ENCODE measurements around the gene ZNF613. TPM values are rescaled to one million over a fixed set of nuclear protein-coding genes. Genes with fewer than 3 reads are reported as not detected.
A peak's percentile ranks its signal among the peaks of the same experiment; 100 is the strongest.
"Not testable (repeated sequence)": the region's sequence is repeated elsewhere in the genome, so short reads cannot be mapped to it uniquely, and the experiment has no call there.

ZNF613 gene
- total and polyA plus RNA-seq, 5 donors from 2014 or later = 2.4 to 5.8 (median 4.7) TPM

DNA sequence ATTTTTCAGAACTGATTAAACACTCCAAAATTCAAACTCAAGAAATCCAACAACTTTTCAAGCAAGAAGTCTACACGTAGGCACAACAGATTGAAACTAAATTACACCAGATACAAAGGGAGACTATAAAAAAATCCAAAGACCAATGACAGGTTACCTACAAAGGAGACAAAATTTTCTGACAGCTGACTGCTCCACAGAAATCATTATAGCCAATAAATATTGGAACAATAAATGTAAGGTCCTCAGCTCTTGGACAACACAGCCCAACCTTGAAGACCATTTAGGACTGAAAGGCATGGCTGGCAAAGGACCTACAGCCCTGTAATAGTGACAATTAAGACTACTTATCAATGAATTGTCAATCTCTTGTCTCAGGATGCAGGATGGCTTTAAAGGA, 43.4 kb downstream of the ZNF613 start:
- Histone ChIP-seq H3K36me3 (ENCODE audit: control insufficient read depth, insufficient read depth, low read length) (peaks cover 94% of the 10 kb centered on the region), H3K4me3 (ENCODE audit: low read depth, low read length) (peak overlapping the region; percentile 23), H3K27me3 (ENCODE audit: control insufficient read depth, insufficient read depth, low read length) (no peaks in the 10 kb centered on the region), H3K27ac (ENCODE audit: insufficient read depth, low read length, poor library complexity, severe bottlenecking) (no peak overlapping the region), H3K4me1 (ENCODE audit: control insufficient read depth, insufficient read depth, low read length, poor library complexity, severe bottlenecking) (no peaks in the 10 kb centered on the region), H3K9me3 (ENCODE audit: control insufficient read depth in 2 of 2, low read length in 2 of 2) (peaks cover 83 to 99% of the 10 kb centered on the region in 2 experiments)
- Mint-ChIP-seq H3K27me3 (no peaks in the 10 kb centered on the region), H3K9me3 (peaks cover 0 to 86% (median 46%) of the 10 kb centered on the region in 7 donors), H3K36me3 (peaks cover 72% of the 10 kb centered on the region), H3K4me3 (no peak overlapping the region), H3K27ac (no peak overlapping the region), H3K4me1 (no peaks in the 10 kb centered on the region)
- DNase-seq = no peak
- ATAC-seq (ENCODE audit: low read depth in 2 of 2) = no peak

GRCh38 chr19:51971624-51972023, 44.4 kb downstream of the ZNF613 start:
- Mint-ChIP-seq H3K4me1 (no peaks in the 10 kb centered on the region), H3K36me3 (peaks cover 74% of the 10 kb centered on the region), H3K4me3 (peak overlapping the region in 1 of 4 donors; percentile 25), H3K27me3 (no peaks in the 10 kb centered on the region), H3K9me3 (peaks cover 0 to 90% (median 40%) of the 10 kb centered on the region in 7 donors), H3K27ac (no peak overlapping the region)
- peaks cover 83 to 99% of the 10 kb centered on the region in 2 experiments for H3K9me3 ChIP-seq (ENCODE audit: control insufficient read depth in 2 of 2, low read length in 2 of 2)
- ATAC-seq (ENCODE audit: low read depth in 2 of 2) (no peak), DNase-seq (peak in 2 of 3 donors; percentile 14 to 42)
- no peak overlapping the region for H3K27ac ChIP-seq (ENCODE audit: insufficient read depth, low read length, poor library complexity, severe bottlenecking)
- H3K36me3 ChIP-seq (ENCODE audit: control insufficient read depth, insufficient read depth, low read length) = peaks cover 85% of the 10 kb centered on the region
- H3K4me1 ChIP-seq (ENCODE audit: control insufficient read depth, insufficient read depth, low read length, poor library complexity, severe bottlenecking) = no peaks in the 10 kb centered on the region
- H3K27me3 ChIP-seq (ENCODE audit: control insufficient read depth, insufficient read depth, low read length) = no peaks in the 10 kb centered on the region
- H3K4me3 ChIP-seq (ENCODE audit: low read depth, low read length) = no peak overlapping the region

DNA sequence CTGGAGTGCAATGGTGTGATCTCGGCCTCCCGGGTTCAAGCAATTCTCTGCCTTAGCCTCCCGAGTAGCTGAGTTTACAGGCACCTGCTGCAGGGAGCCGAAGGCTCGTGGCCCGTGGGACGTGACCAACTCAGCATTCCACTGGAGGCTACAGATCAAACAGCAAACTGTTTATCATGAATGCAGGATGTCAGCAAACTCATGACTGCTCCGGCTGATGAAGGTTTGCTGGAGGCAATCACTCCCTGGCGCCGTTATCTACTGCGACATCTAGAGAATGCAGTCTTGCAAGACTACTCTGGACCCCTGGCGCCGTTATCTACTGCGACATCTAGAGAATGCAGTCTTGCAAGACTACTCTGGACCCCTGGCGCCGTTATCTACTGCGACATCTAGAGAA, 48.5 kb downstream of the ZNF613 start:
- H3K4me3 Mint-ChIP-seq; H3K27ac Mint-ChIP-seq; DNase-seq; H3K27me3 ChIP-seq (ENCODE audit: control insufficient read depth, insufficient read depth, low read length); H3K27me3 Mint-ChIP-seq; H3K4me1 ChIP-seq (ENCODE audit: control insufficient read depth, insufficient read depth, low read length, poor library complexity, severe bottlenecking); H3K27ac ChIP-seq (ENCODE audit: insufficient read depth, low read length, poor library complexity, severe bottlenecking); H3K4me3 ChIP-seq (ENCODE audit: low read depth, low read length); ATAC-seq (ENCODE audit: low read depth in 2 of 2); H3K4me1 Mint-ChIP-seq: not testable (repeated sequence)
- H3K36me3 ChIP-seq (ENCODE audit: control insufficient read depth, insufficient read depth, low read length) = peaks cover 68% of the 10 kb centered on the region
- Mint-ChIP-seq H3K9me3 (peaks cover 0 to 96% (median 50%) of the 10 kb centered on the region in 7 donors), H3K36me3 (peaks cover 82% of the 10 kb centered on the region)
- peaks cover 88 to 100% of the 10 kb centered on the region in 2 experiments for H3K9me3 ChIP-seq (ENCODE audit: control insufficient read depth in 2 of 2, low read length in 2 of 2)

DNA sequence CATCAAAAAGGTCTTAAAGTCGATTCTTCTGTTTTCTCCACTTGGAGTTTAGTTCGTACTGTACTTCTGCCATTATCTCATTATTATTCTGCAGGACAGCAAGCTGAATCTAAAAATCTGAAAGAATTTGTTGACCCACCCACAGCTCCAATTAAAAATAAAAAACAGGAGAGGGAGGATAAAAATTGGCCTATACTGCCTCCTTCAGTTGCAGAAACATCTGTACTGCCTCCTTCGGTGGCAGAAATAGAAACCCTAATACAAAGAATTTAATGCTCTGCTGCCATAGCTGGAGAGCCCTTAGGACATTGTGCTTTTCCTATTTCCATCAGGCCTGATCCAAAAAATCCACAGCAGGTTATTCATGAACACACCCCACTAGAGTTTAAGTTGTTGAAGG, 49.6 kb downstream of the ZNF613 start:
- no peaks in the 10 kb centered on the region for H3K27me3 Mint-ChIP-seq
- H3K4me3 ChIP-seq (ENCODE audit: low read depth, low read length) = no peak overlapping the region
- peaks cover 0 to 4% (median 0%) of the 10 kb centered on the region in 4 donors for H3K4me1 Mint-ChIP-seq
- H3K4me1 ChIP-seq (ENCODE audit: control insufficient read depth, insufficient read depth, low read length, poor library complexity, severe bottlenecking) = no peaks in the 10 kb centered on the region
- peaks cover 86 to 100% of the 10 kb centered on the region in 2 experiments for H3K9me3 ChIP-seq (ENCODE audit: control insufficient read depth in 2 of 2, low read length in 2 of 2)
- H3K4me3 Mint-ChIP-seq = no peak overlapping the region
- H3K36me3 ChIP-seq (ENCODE audit: control insufficient read depth, insufficient read depth, low read length) = peaks cover 68% of the 10 kb centered on the region
- peaks cover 0 to 95% (median 49%) of the 10 kb centered on the region in 7 donors for H3K9me3 Mint-ChIP-seq
- H3K27ac ChIP-seq (ENCODE audit: insufficient read depth, low read length, poor library complexity, severe bottlenecking) = no peak overlapping the region
- H3K27ac Mint-ChIP-seq = no peak overlapping the region
- DNase-seq = no peak
- no peak for ATAC-seq (ENCODE audit: low read depth in 2 of 2)
- H3K36me3 Mint-ChIP-seq = peaks cover 82% of the 10 kb centered on the region
- no peaks in the 10 kb centered on the region for H3K27me3 ChIP-seq (ENCODE audit: control insufficient read depth, insufficient read depth, low read length)

GRCh38 chr19:51977346-51977745, 50.1 kb downstream of the ZNF613 start:
- no peak overlapping the region for H3K4me3 Mint-ChIP-seq
- H3K36me3 ChIP-seq (ENCODE audit: control insufficient read depth, insufficient read depth, low read length) = peaks cover 68% of the 10 kb centered on the region

DNA sequence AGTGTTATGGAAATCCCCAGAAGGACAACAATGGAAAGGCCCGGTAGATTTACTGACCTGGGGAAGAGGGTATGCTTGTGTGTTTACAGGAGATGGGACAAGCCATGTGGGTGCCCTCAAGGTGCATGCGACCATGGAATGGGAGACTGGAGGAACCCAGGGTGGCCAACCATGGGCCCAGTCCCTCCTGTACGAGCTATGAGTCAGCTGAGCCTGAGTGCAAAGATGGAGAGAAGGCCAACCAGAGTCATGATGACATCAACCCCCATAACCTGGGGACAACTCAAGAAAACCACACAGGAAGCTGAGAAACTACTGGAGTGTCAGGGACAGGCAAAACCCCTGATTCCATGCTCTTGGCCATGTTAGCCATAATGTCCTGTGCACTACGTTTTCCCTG, 51.6 kb downstream of the ZNF613 start:
- Mint-ChIP-seq H3K4me3 (peak overlapping the region in 1 of 4 donors; percentile 7), H3K9me3 (peaks cover 0 to 92% (median 48%) of the 10 kb centered on the region in 7 donors), H3K27ac (peak overlapping the region in 1 of 3 donors; percentile 43), H3K36me3 (peaks cover 83% of the 10 kb centered on the region), H3K4me1 (peaks cover 0 to 5% (median 1%) of the 10 kb centered on the region in 4 donors), H3K27me3 (no peaks in the 10 kb centered on the region)
- Histone ChIP-seq H3K9me3 (ENCODE audit: control insufficient read depth in 2 of 2, low read length in 2 of 2) (peaks cover 86 to 99% of the 10 kb centered on the region in 2 experiments), H3K4me3 (ENCODE audit: low read depth, low read length) (no peak overlapping the region), H3K36me3 (ENCODE audit: control insufficient read depth, insufficient read depth, low read length) (peaks cover 66% of the 10 kb centered on the region), H3K27me3 (ENCODE audit: control insufficient read depth, insufficient read depth, low read length) (no peaks in the 10 kb centered on the region), H3K27ac (ENCODE audit: insufficient read depth, low read length, poor library complexity, severe bottlenecking) (no peak overlapping the region), H3K4me1 (ENCODE audit: control insufficient read depth, insufficient read depth, low read length, poor library complexity, severe bottlenecking) (no peaks in the 10 kb centered on the region)
- ATAC-seq (ENCODE audit: low read depth in 2 of 2) (no peak), DNase-seq (no peak)

More at GRCh38 chr19:51977346-51977745, 50.1 kb downstream of the ZNF613 start:
- H3K9me3 ChIP-seq (ENCODE audit: control insufficient read depth in 2 of 2, low read length in 2 of 2) = peaks cover 87 to 99% of the 10 kb centered on the region in 2 experiments
- Mint-ChIP-seq H3K36me3 (peaks cover 80% of the 10 kb centered on the region), H3K4me1 (peaks cover 0 to 4% (median 0%) of the 10 kb centered on the region in 4 donors), H3K27me3 (no peaks in the 10 kb centered on the region), H3K27ac (no peak overlapping the region), H3K9me3 (peaks cover 0 to 93% (median 47%) of the 10 kb centered on the region in 7 donors)
- H3K4me3 ChIP-seq (ENCODE audit: low read depth, low read length) = no peak overlapping the region
- DNase-seq = no peak
- H3K27me3 ChIP-seq (ENCODE audit: control insufficient read depth, insufficient read depth, low read length) = no peaks in the 10 kb centered on the region
- no peak overlapping the region for H3K27ac ChIP-seq (ENCODE audit: insufficient read depth, low read length, poor library complexity, severe bottlenecking)
- ATAC-seq (ENCODE audit: low read depth in 2 of 2) = no peak
- no peaks in the 10 kb centered on the region for H3K4me1 ChIP-seq (ENCODE audit: control insufficient read depth, insufficient read depth, low read length, poor library complexity, severe bottlenecking)

DNA sequence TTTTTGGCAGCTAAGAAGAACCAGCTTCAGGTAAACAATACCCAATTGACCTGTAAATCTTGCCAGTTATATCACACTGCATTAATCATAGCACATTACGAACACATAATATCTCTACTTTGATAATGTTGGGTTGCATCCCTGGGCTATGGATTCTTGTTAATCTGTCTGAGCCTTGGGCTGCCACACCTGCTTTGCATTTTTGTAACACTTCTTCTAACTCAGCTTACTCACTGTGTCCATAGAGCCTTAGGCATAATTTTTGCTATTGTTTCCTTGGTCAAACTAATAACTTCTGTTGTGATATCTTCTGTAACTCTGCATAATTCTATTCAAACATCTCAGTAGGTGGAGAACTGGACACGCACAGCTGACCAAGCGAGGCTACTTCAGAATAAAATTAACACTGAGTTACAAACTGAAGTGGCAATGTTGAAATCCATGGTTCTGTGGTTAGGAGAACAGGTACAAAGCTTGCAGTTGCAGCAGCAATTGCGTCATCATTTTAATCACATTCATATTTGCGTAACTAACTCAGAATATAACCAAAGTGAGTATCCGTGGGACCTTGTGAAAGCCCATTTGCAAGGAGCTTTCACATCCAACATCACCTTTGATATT, 53.0 kb downstream of the ZNF613 start:
- peaks cover 0 to 86% (median 44%) of the 10 kb centered on the region in 7 donors for H3K9me3 Mint-ChIP-seq

GRCh38 chr19:51980926-51981325, 53.7 kb downstream of the ZNF613 start:
- ATAC-seq (ENCODE audit: low read depth in 2 of 2); H3K4me1 ChIP-seq (ENCODE audit: control insufficient read depth, insufficient read depth, low read length, poor library complexity, severe bottlenecking); H3K27ac Mint-ChIP-seq; H3K27me3 ChIP-seq (ENCODE audit: control insufficient read depth, insufficient read depth, low read length); DNase-seq; H3K27ac ChIP-seq (ENCODE audit: insufficient read depth, low read length, poor library complexity, severe bottlenecking); H3K4me3 ChIP-seq (ENCODE audit: low read depth, low read length); H3K27me3 Mint-ChIP-seq; H3K4me3 Mint-ChIP-seq: not testable (repeated sequence)
- Mint-ChIP-seq H3K36me3 (peaks cover 82% of the 10 kb centered on the region), H3K4me1 (peaks cover 0 to 13% (median 1%) of the 10 kb centered on the region in 4 donors), H3K9me3 (peaks cover 0 to 84% (median 41%) of the 10 kb centered on the region in 7 donors)
- H3K36me3 ChIP-seq (ENCODE audit: control insufficient read depth, insufficient read depth, low read length) = peaks cover 53% of the 10 kb centered on the region
- H3K9me3 ChIP-seq (ENCODE audit: control insufficient read depth in 2 of 2, low read length in 2 of 2) = peaks cover 85 to 96% of the 10 kb centered on the region in 2 experiments

More for the DNA sequence above, 53.0 kb downstream of the ZNF613 start:
- DNase-seq = no peak
- no peaks in the 10 kb centered on the region for H3K27me3 ChIP-seq (ENCODE audit: control insufficient read depth, insufficient read depth, low read length)
- no peak for ATAC-seq (ENCODE audit: low read depth in 2 of 2)
- H3K36me3 ChIP-seq (ENCODE audit: control insufficient read depth, insufficient read depth, low read length) = peaks cover 53% of the 10 kb centered on the region
- H3K27ac ChIP-seq (ENCODE audit: insufficient read depth, low read length, poor library complexity, severe bottlenecking) = no peak overlapping the region
- H3K9me3 ChIP-seq (ENCODE audit: control insufficient read depth in 2 of 2, low read length in 2 of 2) = peaks cover 84 to 98% of the 10 kb centered on the region in 2 experiments
- H3K4me3 ChIP-seq (ENCODE audit: low read depth, low read length) = no peak overlapping the region
- no peaks in the 10 kb centered on the region for H3K4me1 ChIP-seq (ENCODE audit: control insufficient read depth, insufficient read depth, low read length, poor library complexity, severe bottlenecking)
- no peaks in the 10 kb centered on the region for H3K27me3 Mint-ChIP-seq
- H3K4me1 Mint-ChIP-seq = peaks cover 0 to 10% (median 1%) of the 10 kb centered on the region in 4 donors
- no peak overlapping the region for H3K27ac Mint-ChIP-seq
- no peak overlapping the region for H3K4me3 Mint-ChIP-seq
- H3K36me3 Mint-ChIP-seq = peaks cover 80% of the 10 kb centered on the region

Measured in CD4-positive, CD25-positive, alpha-beta regulatory T cell (primary cell).